ENCODE data around the gene CCDC47. TPM values are rescaled to one million over a fixed set of nuclear protein-coding genes. Genes with fewer than 3 reads are reported as not detected.

Gene CCDC47, protein sequence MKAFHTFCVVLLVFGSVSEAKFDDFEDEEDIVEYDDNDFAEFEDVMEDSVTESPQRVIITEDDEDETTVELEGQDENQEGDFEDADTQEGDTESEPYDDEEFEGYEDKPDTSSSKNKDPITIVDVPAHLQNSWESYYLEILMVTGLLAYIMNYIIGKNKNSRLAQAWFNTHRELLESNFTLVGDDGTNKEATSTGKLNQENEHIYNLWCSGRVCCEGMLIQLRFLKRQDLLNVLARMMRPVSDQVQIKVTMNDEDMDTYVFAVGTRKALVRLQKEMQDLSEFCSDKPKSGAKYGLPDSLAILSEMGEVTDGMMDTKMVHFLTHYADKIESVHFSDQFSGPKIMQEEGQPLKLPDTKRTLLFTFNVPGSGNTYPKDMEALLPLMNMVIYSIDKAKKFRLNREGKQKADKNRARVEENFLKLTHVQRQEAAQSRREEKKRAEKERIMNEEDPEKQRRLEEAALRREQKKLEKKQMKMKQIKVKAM
- total RNA-seq (10 to 100 TPM; 74.9 to 75.6 TPM), polyA plus RNA-seq (ENCODE audit: insufficient read length in 2 of 2) (10 to 100 TPM; 68.9 to 85.7 TPM)
- long read RNA-seq, donor 1, transcript CCDC47-206 (2 exons, 588 nt), result minor isoform, 6 of 39 reads
- long read RNA-seq, donor 1, transcript CCDC47-201 (13 exons, 3,466 nt), result major isoform, 31 of 39 reads
- long read RNA-seq, donor 1, partial matches to known transcripts, result 0 of 39 reads
- long read RNA-seq, donor 1, other reads (novel, unspliced or antisense), result 0 of 39 reads
- long read RNA-seq, donor 2, transcript CCDC47-201 (13 exons, 3,466 nt), result major isoform, 5 of 8 reads
- long read RNA-seq, donor 2, partial matches to known transcripts, result 0 of 8 reads
- long read RNA-seq, donor 2, other reads (novel, unspliced or antisense), result 0 of 8 reads
- long read RNA-seq, donor 3, transcript CCDC47-201 (13 exons, 3,466 nt), result major isoform, 10 of 17 reads
- long read RNA-seq, donor 3, partial matches to known transcripts, result 0 of 17 reads
- long read RNA-seq, donor 3, other reads (novel, unspliced or antisense), result 0 of 17 reads
- long read RNA-seq, donor 4, transcript CCDC47-201 (13 exons, 3,466 nt), result major isoform, 12 of 47 reads
- long read RNA-seq, donor 4, partial matches to known transcripts, result 33 of 47 reads
- long read RNA-seq, donor 4, other reads (novel, unspliced or antisense), result 0 of 47 reads

DNA sequence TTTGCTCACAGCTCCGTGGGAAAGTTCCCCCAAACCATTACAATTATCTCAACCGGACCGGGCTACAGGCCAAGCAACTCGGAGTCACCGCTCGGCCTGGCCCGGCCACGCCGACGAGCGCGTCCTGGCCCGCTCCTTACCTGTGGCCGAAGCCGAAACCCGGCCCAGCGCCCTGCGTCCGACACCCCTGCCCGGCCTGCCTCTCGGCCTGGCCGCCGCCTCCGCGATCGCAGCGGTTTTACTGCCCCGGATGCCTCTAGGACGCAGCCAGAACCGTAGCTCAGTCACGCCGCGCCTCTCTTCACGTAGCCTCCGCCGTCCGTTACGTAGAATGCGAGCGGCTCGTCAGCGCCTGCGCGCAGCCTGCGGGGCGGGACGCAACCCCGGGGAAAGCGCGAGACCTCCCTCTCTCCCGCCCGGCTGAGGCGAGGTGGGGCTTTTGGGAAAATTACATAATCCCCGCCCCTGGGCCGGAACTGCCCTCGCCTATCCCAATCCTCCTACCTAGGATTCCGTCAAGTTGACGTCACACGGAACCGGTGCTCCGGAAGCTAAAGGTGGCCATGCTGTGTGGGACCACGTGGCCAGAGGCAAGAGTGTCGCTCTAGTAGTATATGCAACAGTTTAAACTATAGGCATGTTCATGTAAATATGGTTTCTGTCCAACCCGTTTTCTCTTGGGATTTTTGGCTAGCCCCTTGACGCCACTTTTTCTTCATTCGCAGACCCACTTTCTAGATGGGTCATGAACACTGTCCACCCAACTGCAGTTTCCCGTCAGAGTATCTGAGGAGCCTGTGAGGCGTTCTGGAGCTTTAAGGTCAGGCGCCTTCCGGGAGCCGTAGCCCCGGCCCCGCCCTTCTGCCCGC lies at the start of gene CCDC47:
Gene CCDC47, minus strand, starts transcription at position 326 of the 869 bp plus-strand sequence. CDS start 7,422 bp downstream, outside the sequence.
- under 1% methylated on average over 59 of the region's 74 CpGs for WGBS (ENCODE audit: insufficient coverage)

DNA sequence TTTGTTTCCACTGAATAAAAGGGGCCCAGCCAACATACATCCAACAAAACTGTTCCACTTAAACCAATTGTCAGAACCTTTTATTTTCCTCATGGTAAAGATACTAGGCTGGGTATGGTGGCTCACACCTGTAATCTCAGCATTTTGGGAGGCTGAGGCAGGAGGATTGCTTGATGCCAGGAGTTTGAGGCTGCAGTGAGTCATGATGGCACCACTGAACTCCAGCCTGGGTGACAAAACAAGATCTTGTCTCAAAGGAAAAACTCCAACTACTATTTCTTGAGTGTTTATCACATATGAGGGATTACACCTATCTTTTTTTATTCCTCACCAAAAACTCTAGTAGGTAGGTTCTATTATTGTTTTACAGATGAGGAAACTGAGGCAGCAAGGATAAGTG lies 49.1 kb upstream of the CCDC47 start:
- H3K27me3 ChIP-seq (ENCODE audit: control insufficient read depth, insufficient read depth, low read length), result no peaks in the 10 kb centered on the region
- no peak overlapping the region for H3K4me3 ChIP-seq (ENCODE audit: low read depth, low read length)
- no peak overlapping the region for H3K27ac ChIP-seq (ENCODE audit: low read depth, low read length)
- peaks cover 5% of the 10 kb centered on the region for H3K4me1 ChIP-seq (ENCODE audit: control insufficient read depth, insufficient read depth, low read length)
- no peak for DNase-seq (ENCODE audit: low read depth in 4 of 6, low spot score in 6 of 6)
- peaks cover 71% of the 10 kb centered on the region for H3K36me3 ChIP-seq (ENCODE audit: control insufficient read depth, insufficient read depth, low read length)
- H3K9me3 ChIP-seq (ENCODE audit: control insufficient read depth, insufficient read depth, low read length), result no peaks in the 10 kb centered on the region

More for the DNA sequence above, at the start of gene CCDC47:
- H3K27me3 ChIP-seq (ENCODE audit: control insufficient read depth, insufficient read depth, low read length), result no peaks in the 10 kb centered on the region
- peak; percentile 100 for DNase-seq (ENCODE audit: low read depth in 4 of 6, low spot score in 6 of 6)
- peaks cover 14% of the 10 kb centered on the region for H3K4me1 ChIP-seq (ENCODE audit: control insufficient read depth, insufficient read depth, low read length)
- H3K27ac ChIP-seq (ENCODE audit: low read depth, low read length), result peak within 1 kb of the TSS; percentile 93
- H3K9me3 ChIP-seq (ENCODE audit: control insufficient read depth, insufficient read depth, low read length), result no peaks in the 10 kb centered on the region
- peaks cover 14% of the 10 kb centered on the region for H3K36me3 ChIP-seq (ENCODE audit: control insufficient read depth, insufficient read depth, low read length)
- H3K4me3 ChIP-seq (ENCODE audit: low read depth, low read length), result peak within 1 kb of the TSS; percentile 93

DNA sequence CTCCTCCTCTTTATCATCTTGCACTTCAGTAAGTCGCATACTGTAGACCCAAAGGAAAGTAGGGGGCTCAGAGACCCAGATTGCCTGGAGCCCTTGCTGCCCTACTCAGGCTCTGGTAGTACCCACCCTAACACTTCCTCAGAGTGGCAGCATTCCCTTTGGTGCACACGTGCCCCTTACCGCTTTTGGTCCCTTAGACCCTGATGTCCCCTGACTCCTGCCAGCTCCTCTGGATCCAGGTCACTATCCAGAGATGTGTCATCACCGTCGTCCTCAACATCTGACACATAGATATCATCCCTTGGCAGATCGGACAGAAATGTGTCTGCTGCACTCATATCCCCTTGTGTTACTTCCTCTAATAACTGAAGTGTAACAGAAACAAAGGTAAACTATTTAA lies 48.4 kb upstream of the CCDC47 start:
- Histone ChIP-seq H3K27me3 (ENCODE audit: control insufficient read depth, insufficient read depth, low read length) (no peaks in the 10 kb centered on the region), H3K4me1 (ENCODE audit: control insufficient read depth, insufficient read depth, low read length) (peaks cover 5% of the 10 kb centered on the region), H3K27ac (ENCODE audit: low read depth, low read length) (no peak overlapping the region), H3K4me3 (ENCODE audit: low read depth, low read length) (no peak overlapping the region), H3K36me3 (ENCODE audit: control insufficient read depth, insufficient read depth, low read length) (peaks cover 76% of the 10 kb centered on the region), H3K9me3 (ENCODE audit: control insufficient read depth, insufficient read depth, low read length) (no peaks in the 10 kb centered on the region)
- no peak for DNase-seq (ENCODE audit: low read depth in 4 of 6, low spot score in 6 of 6)
- WGBS (ENCODE audit: insufficient coverage), result 96% methylated on average over 5 of the region's 6 CpGs

- Histone ChIP-seq H3K27ac (ENCODE audit: low read depth, low read length) (no peak overlapping the region), H3K9me3 (ENCODE audit: control insufficient read depth, insufficient read depth, low read length) (no peaks in the 10 kb centered on the region), H3K4me1 (ENCODE audit: control insufficient read depth, insufficient read depth, low read length) (no peaks in the 10 kb centered on the region), H3K4me3 (ENCODE audit: low read depth, low read length) (no peak overlapping the region), H3K36me3 (ENCODE audit: control insufficient read depth, insufficient read depth, low read length) (peaks cover 81% of the 10 kb centered on the region), H3K27me3 (ENCODE audit: control insufficient read depth, insufficient read depth, low read length) (no peaks in the 10 kb centered on the region)
- DNase-seq (ENCODE audit: low read depth in 4 of 6, low spot score in 6 of 6), result no peak
- WGBS (ENCODE audit: insufficient coverage), result 84% methylated on average over 8 of the region's 10 CpGs
Observed at GRCh38 chr17:63820963-63821561, 47.7 kb upstream of the CCDC47 start.

DNA sequence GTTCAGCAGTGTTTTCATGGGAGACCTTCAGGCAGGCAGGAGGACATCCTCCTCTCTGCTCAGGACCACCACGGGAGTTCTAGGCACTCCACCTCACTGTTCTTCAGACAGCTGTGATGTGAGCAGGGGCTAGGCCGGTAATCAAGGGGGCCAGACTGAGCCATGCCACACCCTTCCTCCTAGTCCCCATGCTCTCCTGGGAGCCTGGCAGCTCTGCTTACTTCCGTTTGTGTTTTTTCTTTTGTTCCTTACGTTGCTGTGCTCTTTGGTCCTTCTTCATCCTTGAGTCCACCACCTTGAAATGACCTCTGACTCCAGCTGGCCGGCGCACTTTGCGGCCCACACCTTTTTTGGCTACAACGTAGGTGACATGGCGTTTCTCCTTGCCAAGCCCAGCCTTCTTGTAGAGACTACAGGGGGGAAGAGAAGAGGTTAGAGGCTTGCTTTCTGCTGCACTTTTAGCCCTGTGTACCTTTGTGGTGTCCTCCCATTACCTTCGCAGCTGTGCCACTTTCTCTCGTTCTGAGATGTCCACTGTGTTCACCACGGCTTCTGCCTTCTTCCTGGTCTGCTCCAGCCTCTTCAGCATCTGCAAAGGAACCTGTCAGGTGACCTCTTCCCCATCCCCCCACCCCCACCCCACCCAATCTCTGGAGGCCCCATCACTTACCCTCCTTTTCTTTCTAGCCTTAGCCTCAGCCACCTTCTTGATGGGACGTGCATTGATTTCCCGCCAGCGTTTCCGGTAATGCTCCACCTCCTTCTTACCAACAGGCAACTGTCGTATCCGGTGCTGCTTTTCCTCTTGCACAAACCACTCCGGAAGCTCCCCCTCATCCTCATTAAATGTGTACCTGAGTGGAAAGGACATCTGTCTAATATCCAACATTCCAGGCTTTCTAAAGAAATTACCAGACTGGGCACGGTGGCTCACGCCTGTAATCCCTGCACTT lies 46.5 kb upstream of the CCDC47 start:
- 86% methylated on average over 18 of the region's 21 CpGs for WGBS (ENCODE audit: insufficient coverage)
- no peak overlapping the region for H3K4me3 ChIP-seq (ENCODE audit: low read depth, low read length)
- H3K27ac ChIP-seq (ENCODE audit: low read depth, low read length), result no peak overlapping the region
- H3K4me1 ChIP-seq (ENCODE audit: control insufficient read depth, insufficient read depth, low read length), result no peaks in the 10 kb centered on the region
- H3K36me3 ChIP-seq (ENCODE audit: control insufficient read depth, insufficient read depth, low read length), result peaks cover 86% of the 10 kb centered on the region
- H3K27me3 ChIP-seq (ENCODE audit: control insufficient read depth, insufficient read depth, low read length), result no peaks in the 10 kb centered on the region
- H3K9me3 ChIP-seq (ENCODE audit: control insufficient read depth, insufficient read depth, low read length), result no peaks in the 10 kb centered on the region
- DNase-seq (ENCODE audit: low read depth in 4 of 6, low spot score in 6 of 6), result no peak

- Histone ChIP-seq H3K27me3 (ENCODE audit: control insufficient read depth, insufficient read depth, low read length) (no peaks in the 10 kb centered on the region), H3K36me3 (ENCODE audit: control insufficient read depth, insufficient read depth, low read length) (peaks cover 86% of the 10 kb centered on the region), H3K4me3 (ENCODE audit: low read depth, low read length) (no peak overlapping the region), H3K27ac (ENCODE audit: low read depth, low read length) (no peak overlapping the region), H3K9me3 (ENCODE audit: control insufficient read depth, insufficient read depth, low read length) (no peaks in the 10 kb centered on the region), H3K4me1 (ENCODE audit: control insufficient read depth, insufficient read depth, low read length) (no peaks in the 10 kb centered on the region)
- WGBS (ENCODE audit: insufficient coverage), result 97% methylated on average over 4 of the region's 6 CpGs
- DNase-seq (ENCODE audit: low read depth in 4 of 6, low spot score in 6 of 6), result no peak
Observed at GRCh38 chr17:63819131-63819530, 45.7 kb upstream of the CCDC47 start.

DNA sequence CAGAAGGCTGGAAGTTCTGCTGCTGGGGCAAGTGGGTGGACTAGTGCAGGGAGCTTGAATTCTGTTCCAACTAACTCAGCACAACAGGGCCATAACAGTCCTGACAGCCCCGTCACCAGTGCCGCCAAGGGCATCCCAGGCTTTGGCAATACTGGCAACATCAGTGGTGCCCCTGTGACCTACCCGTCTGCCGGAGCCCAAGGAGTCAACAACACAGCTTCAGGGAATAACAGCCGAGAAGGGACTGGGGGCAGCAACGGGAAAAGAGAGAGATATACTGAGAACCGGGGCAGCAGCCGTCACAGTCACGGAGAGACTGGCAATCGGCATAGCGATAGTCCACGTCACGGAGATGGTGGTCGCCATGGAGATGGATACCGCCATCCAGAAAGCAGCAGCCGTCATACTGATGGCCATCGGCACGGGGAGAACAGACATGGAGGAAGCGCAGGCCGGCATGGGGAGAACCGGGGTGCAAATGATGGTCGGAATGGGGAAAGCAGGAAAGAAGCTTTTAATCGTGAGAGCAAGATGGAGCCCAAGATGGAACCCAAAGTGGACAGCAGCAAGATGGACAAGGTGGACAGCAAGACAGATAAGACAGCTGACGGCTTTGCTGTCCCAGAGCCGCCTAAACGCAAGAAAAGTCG lies 44.5 kb upstream of the CCDC47 start:
- 85% methylated on average over 27 of the region's 27 CpGs for WGBS (ENCODE audit: insufficient coverage)
- H3K27me3 ChIP-seq (ENCODE audit: control insufficient read depth, insufficient read depth, low read length), result no peaks in the 10 kb centered on the region
- no peak overlapping the region for H3K27ac ChIP-seq (ENCODE audit: low read depth, low read length)
- H3K4me3 ChIP-seq (ENCODE audit: low read depth, low read length), result no peak overlapping the region
- H3K9me3 ChIP-seq (ENCODE audit: control insufficient read depth, insufficient read depth, low read length), result no peaks in the 10 kb centered on the region
- DNase-seq (ENCODE audit: low read depth in 4 of 6, low spot score in 6 of 6), result no peak
- no peaks in the 10 kb centered on the region for H3K4me1 ChIP-seq (ENCODE audit: control insufficient read depth, insufficient read depth, low read length)
- H3K36me3 ChIP-seq (ENCODE audit: control insufficient read depth, insufficient read depth, low read length), result peaks cover 86% of the 10 kb centered on the region

GRCh38 chr17:63816669-63817068 lies 43.3 kb upstream of the CCDC47 start:
- WGBS (ENCODE audit: insufficient coverage), result 93% methylated on average over 4 of the region's 4 CpGs
- Histone ChIP-seq H3K36me3 (ENCODE audit: control insufficient read depth, insufficient read depth, low read length) (peaks cover 87% of the 10 kb centered on the region), H3K4me3 (ENCODE audit: low read depth, low read length) (no peak overlapping the region), H3K27ac (ENCODE audit: low read depth, low read length) (no peak overlapping the region), H3K9me3 (ENCODE audit: control insufficient read depth, insufficient read depth, low read length) (no peaks in the 10 kb centered on the region), H3K27me3 (ENCODE audit: control insufficient read depth, insufficient read depth, low read length) (no peaks in the 10 kb centered on the region), H3K4me1 (ENCODE audit: control insufficient read depth, insufficient read depth, low read length) (no peaks in the 10 kb centered on the region)
- no peak for DNase-seq (ENCODE audit: low read depth in 4 of 6, low spot score in 6 of 6)
